ENCODE measurements around the gene FLNB. TPM values are rescaled to one million over a fixed set of nuclear protein-coding genes. Genes with fewer than 3 reads are reported as not detected.
A peak's percentile ranks its signal among the peaks of the same experiment; 100 is the strongest.

Gene FLNB
- total and polyA plus RNA-seq, 2 of the 4 experiments (the other 2 are of a cell fraction): 78.0 to 136 TPM

DNA sequence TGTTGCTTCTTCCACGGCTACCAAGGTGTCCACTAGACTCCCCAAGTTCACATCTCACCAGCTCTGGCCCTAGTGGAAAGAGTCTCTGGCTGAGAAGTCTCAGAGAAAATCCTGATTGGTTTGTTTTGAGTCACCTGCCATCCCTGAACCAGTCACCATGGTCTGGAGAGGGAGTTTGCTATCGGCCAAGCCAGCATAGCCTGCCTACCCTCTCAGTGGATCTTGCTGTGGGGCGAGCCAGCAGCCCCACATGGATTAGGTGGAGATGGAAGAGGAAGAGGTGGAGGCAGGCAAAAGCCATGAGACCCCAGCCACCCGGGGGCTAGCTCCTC is 48.1 kb upstream of the FLNB start:
- WGBS, 2 experiments (ENCODE audit: extremely low coverage in 2 of 2, insufficient read length in 1 of 2): no CpG with 5 or more reads among the region's 4 CpGs
- no peak overlapping the region for H4K5ac ChIP-seq (ENCODE audit: low read depth, low read length)
- peak overlapping the region; percentile 74 for H3K4ac ChIP-seq (ENCODE audit: low read depth, low read length)
- no peak for TF ChIP-seq BHLHE40 (IDR thresholded peaks at IDR 0.05; ENCODE audit: low read depth, low read length)
- TF ChIP-seq, protein P1, sequence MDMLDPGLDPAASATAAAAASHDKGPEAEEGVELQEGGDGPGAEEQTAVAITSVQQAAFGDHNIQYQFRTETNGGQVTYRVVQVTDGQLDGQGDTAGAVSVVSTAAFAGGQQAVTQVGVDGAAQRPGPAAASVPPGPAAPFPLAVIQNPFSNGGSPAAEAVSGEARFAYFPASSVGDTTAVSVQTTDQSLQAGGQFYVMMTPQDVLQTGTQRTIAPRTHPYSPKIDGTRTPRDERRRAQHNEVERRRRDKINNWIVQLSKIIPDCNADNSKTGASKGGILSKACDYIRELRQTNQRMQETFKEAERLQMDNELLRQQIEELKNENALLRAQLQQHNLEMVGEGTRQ (IDR thresholded peaks at IDR 0.05; ENCODE audit: low read depth, low read length): peak; percentile 39; the same call in 1 of the 2 replicates
- peaks cover 3% of the 10 kb centered on the region for H3K4me1 ChIP-seq (ENCODE audit: control insufficient read depth, insufficient read depth, low read length)
- H3K9me1 ChIP-seq (ENCODE audit: insufficient read depth, low read length): peaks cover 13% of the 10 kb centered on the region; the same call in 1 of the 2 replicates
- H3K27me3 ChIP-seq (ENCODE audit: control insufficient read depth, insufficient read depth, low read length): no peaks in the 10 kb centered on the region
- CTCF ChIA-PET: no interaction called here
- no peaks in the 10 kb centered on the region for H3K36me3 ChIP-seq (ENCODE audit: control insufficient read depth, insufficient read depth, low read length)
- H3K4me2 ChIP-seq (ENCODE audit: low read depth, low read length): no peak overlapping the region
- no peak overlapping the region for H3K18ac ChIP-seq (ENCODE audit: low read depth, low read length)
- no TSS peak for BruUV-seq (replicated peaks)
- no peak overlapping the region; the same call in 2 of the 3 replicates for H2BK15ac ChIP-seq (ENCODE audit: low read depth, low read length)
- 0 out of 2 replicates have a peak overlapping the region, but pooled peaks have one; percentile 31 for H3K23ac ChIP-seq (ENCODE audit: low read depth, low read length)
- H3K14ac ChIP-seq (replicated peaks; ENCODE audit: low read depth, low read length): no peak overlapping the region
- ATAC-seq (ENCODE audit: low read depth) (no peak), DNase-seq (no peak)
- no peak overlapping the region for H3K9ac ChIP-seq (ENCODE audit: low read depth, low read length)
- H2BK20ac ChIP-seq (ENCODE audit: low read depth, low read length): peak overlapping the region; percentile 55
- H3K9me3 ChIP-seq (ENCODE audit: control insufficient read depth, insufficient read depth, low read length): no peaks in the 10 kb centered on the region
- H2BK120ac ChIP-seq (ENCODE audit: low read depth, low read length): peak overlapping the region; percentile 52
- in situ Hi-C loops (cut with MboI; ENCODE audit: low sequenced_read_pairs) (no loop called here), intact Hi-C loops (cut with micrococcal nuclease) (loop anchor here (5.0 kb wide), 3 partner anchors 47 to 342 kb away; partner anchors contain the start of gene FLNB), dilution Hi-C loops (cut with HindIII; ENCODE audit: low sequenced_read_pairs, unreplicated experiment) (no loop called here)
- H3K4me3 ChIP-seq (ENCODE audit: insufficient read depth, low read depth, low read length): no peak overlapping the region
- H4K8ac ChIP-seq (ENCODE audit: low read depth in 2 of 2, low read length in 2 of 2): peak overlapping the region; percentile 41 to 48; a peak in 3 of 4 replicates
- H3K79me1 ChIP-seq (ENCODE audit: low read depth in 1 of 2, low read length in 2 of 2): 0 out of 4 replicates have a peak, but pooled peaks cover 0 to 2% of the 10 kb centered on the region in 2 experiments
- no peak overlapping the region for H2BK5ac ChIP-seq (ENCODE audit: low read depth, low read length, poor library complexity, severe bottlenecking)
- peak overlapping the region; percentile 16 for H2AK5ac ChIP-seq (ENCODE audit: low read depth, low read length)
- H2AFZ ChIP-seq (replicated peaks; ENCODE audit: low read length, poor library complexity): peak overlapping the region; percentile 24
- POLR2A ChIA-PET (ENCODE audit: unreplicated experiment): no interaction called here
- no peaks in the 10 kb centered on the region for H4K20me1 ChIP-seq (ENCODE audit: insufficient read depth, low read length)
- H4K91ac ChIP-seq (ENCODE audit: insufficient read depth, low read depth, low read length): peak overlapping the region; percentile 45
- no peak overlapping the region for H3K56ac ChIP-seq (ENCODE audit: extremely low read depth, insufficient read depth, low read length)
- H2AK9ac ChIP-seq (replicated peaks; ENCODE audit: low read depth, low read length, poor library complexity): no peak overlapping the region
- H3K27ac ChIP-seq (ENCODE audit: insufficient read depth, low read length): no peak overlapping the region; the same call in 1 of the 2 replicates
